HEK293 (cell line): ENCODE results near the gene MYL6B.
A peak's percentile ranks its signal among the peaks of the same experiment; 100 is the strongest.

Experiments used
- CTCF ChIA-PET: fragments of 350-600 bp; formaldehyde crosslinking; extraction: SDS; loops from one replicate; lab custom pipeline; 2021; ENCODE audit warnings: antibody characterized with exemption; lab: Yijun Ruan, JAX
- POLR2A ChIA-PET: fragments of 300-600 bp; formaldehyde crosslinking; extraction: SDS; loops from one replicate; lab custom pipeline; 2020; ENCODE audit warnings: antibody characterized with exemption, inconsistent platforms; lab: Yijun Ruan, JAX
- H3K27ac ChIP-seq: fragments of 200-500 bp; sonication (Bioruptor generic); 2 replicates; pipeline ENCODE4 v1.5.1; 2014; ENCODE audit warnings: low read depth, low read length, control low read depth, inconsistent platforms; ENCODE audit errors: extremely low read depth
- H3K36me3 ChIP-seq, 2 experiments: fragments of 200-500 bp in 1 of 2; sonication (Bioruptor generic) in 1 of 2; 1 replicate in 1 of 2; 2 replicates in 1 of 2; pipeline ENCODE4 v1.5.1; 2014 to 2017; ENCODE audit warnings: inconsistent platforms in 2 of 2, low read length in 2 of 2; ENCODE audit not compliant: control insufficient read depth in 2 of 2, insufficient read depth in 1 of 2
- H3K4me1 ChIP-seq: fragments of 200-500 bp; sonication (Bioruptor generic); 2 replicates; pipeline ENCODE4 v1.5.1; 2014; ENCODE audit warnings: mild to moderate bottlenecking, low read length, inconsistent platforms; ENCODE audit not compliant: control insufficient read depth, insufficient read depth
- H3K4me3 ChIP-seq: 2 replicates; pipeline ENCODE4 v1.5.1; 2011; ENCODE audit warnings: low read depth, mild to moderate bottlenecking, control low read depth, low read length, moderate library complexity
- H3K9me3 ChIP-seq: fragments of 200-500 bp; sonication (Bioruptor generic); 2 replicates; pipeline ENCODE4 v1.5.1; 2014; ENCODE audit warnings: low read depth, low read length, inconsistent platforms; ENCODE audit not compliant: control insufficient read depth, insufficient read depth
- PRDM1 ChIP-seq: fragments of 450-650 bp; formaldehyde crosslinking; IDR thresholded peaks from 2 replicates; pipeline ENCODE4; 2016; ENCODE audit warnings: missing biosample characterization, missing genetic modification characterization
- PRDM2 ChIP-seq: fragments of 450-650 bp; formaldehyde crosslinking; IDR thresholded peaks from 2 replicates; pipeline ENCODE4 v1.5.1; 2016; ENCODE audit warnings: missing biosample characterization, missing genetic modification characterization, borderline replicate concordance
- ZBTB11 ChIP-seq: fragments of 450-650 bp; formaldehyde crosslinking; conservative IDR thresholded peaks from 2 replicates; pipeline ENCODE4 v1.5.1; 2016; ENCODE audit warnings: low read depth, missing biosample characterization, missing genetic modification characterization
- ZBTB26 ChIP-seq: fragments of 450-650 bp; formaldehyde crosslinking; optimal IDR thresholded peaks from 2 replicates; pipeline ENCODE3; 2016; ENCODE audit warnings: missing biosample characterization, mild to moderate bottlenecking, missing genetic modification characterization
- ZNF184 ChIP-seq: fragments of 450-650 bp; IDR thresholded peaks from 2 replicates; pipeline ENCODE4 v1.5.1; 2018; ENCODE audit warnings: missing biosample characterization, mild to moderate bottlenecking, missing genetic modification characterization
- ZNF202 ChIP-seq: fragments of 450-650 bp; formaldehyde crosslinking; IDR thresholded peaks from 2 replicates; pipeline ENCODE4 v1.5.1; 2016; ENCODE audit warnings: missing biosample characterization, missing genetic modification characterization, borderline replicate concordance
- ZNF211 ChIP-seq: fragments of 450-650 bp; formaldehyde crosslinking; IDR thresholded peaks from 2 replicates; pipeline ENCODE4 v1.5.1; 2016; ENCODE audit warnings: low read depth, missing biosample characterization, missing genetic modification characterization
- ZNF239 ChIP-seq: fragments of 450-650 bp; formaldehyde crosslinking; IDR thresholded peaks from 2 replicates; pipeline ENCODE4 v1.5.1; 2016; ENCODE audit warnings: missing biosample characterization, missing genetic modification characterization
- ZNF280D ChIP-seq: fragments of 450-650 bp; formaldehyde crosslinking; IDR thresholded peaks from 2 replicates; pipeline ENCODE4 v1.5.1; 2016; ENCODE audit warnings: missing biosample characterization, missing genetic modification characterization
- ZNF394 ChIP-seq: fragments of 450-650 bp; formaldehyde crosslinking; IDR thresholded peaks from 2 replicates; pipeline ENCODE4 v1.5.1; 2016; ENCODE audit warnings: missing biosample characterization, missing genetic modification characterization, mild to moderate bottlenecking, moderate library complexity, borderline replicate concordance
- ZNF596 ChIP-seq: fragments of 450-650 bp; IDR thresholded peaks from 2 replicates; pipeline ENCODE4 v1.5.0; 2018; ENCODE audit warnings: missing biosample characterization, mild to moderate bottlenecking, missing genetic modification characterization, moderate library complexity
- ZNF629 ChIP-seq: fragments of 450-650 bp; formaldehyde crosslinking; IDR thresholded peaks from 2 replicates; pipeline ENCODE4 v1.5.1; 2017; ENCODE audit warnings: missing biosample characterization, missing genetic modification characterization
- ZNF701 ChIP-seq: fragments of 450-650 bp; formaldehyde crosslinking; IDR thresholded peaks from 2 replicates; pipeline ENCODE4 v1.5.1; 2016; ENCODE audit warnings: missing biosample characterization, missing genetic modification characterization

Gene MYL6B

DNA sequence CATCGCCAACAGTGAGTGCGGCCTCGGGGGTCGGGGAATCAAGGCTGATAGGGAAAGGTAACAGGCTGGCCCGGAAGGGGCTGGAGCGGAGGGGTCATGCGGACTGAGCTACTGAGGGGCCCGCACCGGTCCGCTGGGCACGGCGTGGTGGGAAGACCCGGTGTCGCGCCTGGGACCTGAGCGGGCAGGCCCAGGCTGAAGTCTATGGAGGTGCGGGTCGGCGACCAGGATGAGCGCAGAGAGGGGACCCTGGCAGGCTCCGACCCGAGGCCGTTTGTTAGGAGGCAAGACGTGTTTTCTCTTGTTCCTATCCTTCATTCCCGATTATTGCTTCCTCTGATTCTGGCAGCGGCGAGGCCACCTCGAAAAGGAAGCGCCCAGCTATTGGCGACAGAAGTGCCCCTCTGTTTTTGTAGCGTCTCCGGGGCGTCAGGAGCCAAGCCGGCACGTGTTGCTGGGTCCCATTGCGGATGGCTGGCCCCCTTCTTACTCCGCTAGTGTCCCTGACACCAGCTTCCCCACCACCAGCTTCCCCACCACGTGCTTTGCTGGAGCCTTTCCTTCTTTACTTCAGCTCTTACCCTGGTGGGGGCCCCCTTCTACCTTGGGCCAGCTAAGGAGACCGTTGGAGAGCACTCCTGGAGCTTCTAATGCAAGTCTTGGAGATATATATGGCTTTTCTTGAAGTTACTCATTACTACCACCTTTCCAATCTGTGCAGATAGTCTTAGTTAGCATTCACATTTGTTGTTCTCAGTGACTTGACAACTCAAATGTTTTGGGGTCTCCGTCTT lies 47.4 kb upstream of the MYL6B start (continued):
- no peak for TF ChIP-seq ZNF596 (tag by site-specific recombination)

DNA sequence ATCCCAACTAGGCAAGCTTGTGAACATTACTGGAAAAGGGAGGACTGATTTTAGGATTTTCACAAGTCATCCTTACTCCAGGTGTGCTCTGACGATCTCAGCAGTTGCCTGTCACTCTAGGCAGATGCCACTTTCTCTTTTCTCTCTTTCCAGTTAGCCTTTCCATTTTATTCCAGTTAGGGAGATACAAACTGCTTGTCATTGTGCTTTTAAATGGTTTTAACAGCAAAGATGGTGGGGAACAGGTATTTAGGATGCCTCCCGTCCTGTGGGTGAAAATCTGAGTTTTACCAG lies 46.8 kb upstream of the MYL6B start:
- ChIA-PET POLR2A (interaction anchor here (0.8 to 3.9 kb wide), 9 partner anchors 12 to 132 kb away, joined by 3 to 165 read pairs (median 29); partner anchors contain the start of genes ERBB3, ESYT1, MYL6 and RAB5B), CTCF (interaction anchor here (0.5 to 4.7 kb wide), 4 partner anchors 13 to 1237 kb away, joined by 5 to 27 read pairs (median 18); partner anchors contain the start of genes ERBB3, RPL41, SMARCC2 and ZC3H10)
- Histone ChIP-seq H3K27ac (no peak overlapping the region; the same call in 1 of the 2 replicates), H3K4me1 (0 out of 2 replicates have a peak, but pooled peaks cover 2% of the 10 kb centered on the region), H3K36me3 (peaks cover 37 to 58% of the 10 kb centered on the region in 2 experiments), H3K9me3 (no peaks in the 10 kb centered on the region), H3K4me3 (peak overlapping the region; percentile 82)
- TF ChIP-seq PRDM2 (tag by site-specific recombination) (no peak), ZNF202 (tag by site-specific recombination) (no peak), ZNF184 (tag by site-specific recombination) (0 out of 2 replicates have a peak, but pooled peaks have one; percentile 23), PRDM1 (tag by site-specific recombination) (peak; percentile 86)

- CTCF ChIA-PET: interaction anchor here (1.0 to 2.2 kb wide), 4 partner anchors 11 to 369 kb away, joined by 3 to 9 read pairs (median 3); partner anchors contain the start of genes ERBB3 and ZC3H10
These were observed 45.1 kb upstream of the MYL6B start for GRCh38 chr12:56107242-56107641.

More at GRCh38 chr12:56107242-56107641, 45.1 kb upstream of the MYL6B start:
- H3K4me1 ChIP-seq: 0 out of 2 replicates have a peak, but pooled peaks cover 2% of the 10 kb centered on the region
- TF ChIP-seq ZNF629: no peak
- TF ChIP-seq ZBTB26: no peak
- TF ChIP-seq ZNF701 (tag by site-specific recombination): no peak
- TF ChIP-seq ZNF211 (tag by site-specific recombination): no peak
- TF ChIP-seq ZBTB11 (tag by site-specific recombination): no peak
- TF ChIP-seq ZNF280D: no peak
- TF ChIP-seq ZNF239 (tag by site-specific recombination): no peak
- no peak for TF ChIP-seq ZNF394 (tag by site-specific recombination)
- POLR2A ChIA-PET: interaction anchor here (0.7 to 3.1 kb wide), 4 partner anchors 8 to 134 kb away, joined by 3 to 16 read pairs (median 3); partner anchors contain the start of genes RAB5B and ZC3H10
- H3K27ac ChIP-seq: peak overlapping the region; percentile 12; the same call in 1 of the 2 replicates
- H3K9me3 ChIP-seq: no peaks in the 10 kb centered on the region
- H3K36me3 ChIP-seq: peaks cover 50 to 69% of the 10 kb centered on the region in 2 experiments
- H3K4me3 ChIP-seq: no peak overlapping the region
